ENCODE data around the gene CDH13. TPM values are rescaled to one million over a fixed set of nuclear protein-coding genes. Genes with fewer than 3 reads are reported as not detected.

Gene CDH13
- polyA plus RNA-seq, 2 of the 4 experiments (the other 2 are of a cell fraction), result not detected

DNA sequence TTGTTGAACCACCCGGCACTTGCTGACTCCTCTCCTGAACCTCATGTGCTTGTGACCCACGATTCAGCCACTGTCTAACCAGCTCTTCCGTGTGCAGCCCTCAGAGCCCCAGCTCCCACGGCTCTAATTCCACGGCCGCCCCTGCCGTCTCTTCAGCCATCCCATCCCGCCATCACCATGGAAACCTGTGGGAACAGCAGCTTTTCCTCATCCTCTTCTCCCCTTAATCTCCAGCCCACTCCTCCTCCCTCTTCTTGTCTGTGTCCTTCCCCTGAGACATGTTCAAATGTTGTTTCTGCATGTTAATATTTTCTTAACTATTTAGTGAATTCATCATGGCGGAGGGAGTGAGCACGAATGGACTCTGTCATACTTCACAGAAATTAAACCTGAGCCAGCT lies 285.2 kb downstream of the CDH13 start:
- FAIRE-seq, result no peak
- CTCF ChIA-PET, result no interaction called here
- POLR2A ChIA-PET, result no interaction called here
- Histone ChIP-seq H3K27ac (no peak overlapping the region), H3K9me3 (no peaks in the 10 kb centered on the region), H3K4me2 (no peak overlapping the region), H3K4me1 (no peaks in the 10 kb centered on the region), H3K4me3 (no peak overlapping the region)
- TF ChIP-seq HMGXB4 (CRISPR knock-in tag; IDR thresholded peaks at IDR 0.05; ENCODE audit: borderline replicate concordance) (no peak), NFE2L2 (conservative IDR thresholded peaks at IDR 0.05; ENCODE audit: low read length) (no peak), KDM5A (IDR thresholded peaks at IDR 0.05) (no peak), JUNB (IDR thresholded peaks at IDR 0.05) (no peak), NR3C1 (IDR thresholded peaks at IDR 0.05) (no peak), RNF2 (IDR thresholded peaks at IDR 0.05; ENCODE audit: borderline replicate concordance, low read depth) (no peak), ESRRA (IDR thresholded peaks at IDR 0.05; ENCODE audit: borderline replicate concordance, low read length) (no peak), EHF (CRISPR knock-in tag; IDR thresholded peaks at IDR 0.05) (no peak), HES2 (IDR thresholded peaks at IDR 0.05) (no peak), HOXA7 (CRISPR knock-in tag; IDR thresholded peaks at IDR 0.05) (no peak)
- DNase-seq (ENCODE audit: low read depth in 1 of 2, low spot score in 1 of 2), result no peak
- ATAC-seq, result no peak
- 14% methylated on average over 10 of the region's 10 CpGs for WGBS (ENCODE audit: missing lambda C conversion rate)

GRCh38 chr16:82915139-82915824 lies 288.5 kb downstream of the CDH13 start:
- H3K4me1 ChIP-seq, result no peaks in the 10 kb centered on the region
- WGBS (ENCODE audit: missing lambda C conversion rate), result 9% methylated on average over 9 of the region's 9 CpGs
- H3K4me2 ChIP-seq, result no peak overlapping the region
- DNase-seq (ENCODE audit: low read depth in 1 of 2, low spot score in 1 of 2) (no peak), ATAC-seq (no peak), FAIRE-seq (no peak)
- CTCF ChIA-PET, result no interaction called here
- TF ChIP-seq MYC (IDR thresholded peaks at IDR 0.05; ENCODE audit: borderline replicate concordance, low read length) (no peak), MAFK (IDR thresholded peaks at IDR 0.05; ENCODE audit: partially characterized antibody) (no peak), SREBF2 (IDR thresholded peaks at IDR 0.05) (no peak), ZC3H11A (IDR thresholded peaks at IDR 0.05) (no peak), ATOH8 (CRISPR knock-in tag; IDR thresholded peaks at IDR 0.05; ENCODE audit: low read depth) (no peak), JUNB (IDR thresholded peaks at IDR 0.05) (no peak), ZSCAN20 (CRISPR knock-in tag; IDR thresholded peaks at IDR 0.05) (no peak), RARB (CRISPR knock-in tag; IDR thresholded peaks at IDR 0.05) (no peak), FOSL2 (IDR thresholded peaks at IDR 0.05) (no peak), FOSL2 (CRISPR knock-in tag; IDR thresholded peaks at IDR 0.05) (no peak), HDAC2 (IDR thresholded peaks at IDR 0.05) (no peak), CHD4 (IDR thresholded peaks at IDR 0.05; ENCODE audit: borderline replicate concordance) (no peak)
- TF ChIP-seq, protein P1, sequence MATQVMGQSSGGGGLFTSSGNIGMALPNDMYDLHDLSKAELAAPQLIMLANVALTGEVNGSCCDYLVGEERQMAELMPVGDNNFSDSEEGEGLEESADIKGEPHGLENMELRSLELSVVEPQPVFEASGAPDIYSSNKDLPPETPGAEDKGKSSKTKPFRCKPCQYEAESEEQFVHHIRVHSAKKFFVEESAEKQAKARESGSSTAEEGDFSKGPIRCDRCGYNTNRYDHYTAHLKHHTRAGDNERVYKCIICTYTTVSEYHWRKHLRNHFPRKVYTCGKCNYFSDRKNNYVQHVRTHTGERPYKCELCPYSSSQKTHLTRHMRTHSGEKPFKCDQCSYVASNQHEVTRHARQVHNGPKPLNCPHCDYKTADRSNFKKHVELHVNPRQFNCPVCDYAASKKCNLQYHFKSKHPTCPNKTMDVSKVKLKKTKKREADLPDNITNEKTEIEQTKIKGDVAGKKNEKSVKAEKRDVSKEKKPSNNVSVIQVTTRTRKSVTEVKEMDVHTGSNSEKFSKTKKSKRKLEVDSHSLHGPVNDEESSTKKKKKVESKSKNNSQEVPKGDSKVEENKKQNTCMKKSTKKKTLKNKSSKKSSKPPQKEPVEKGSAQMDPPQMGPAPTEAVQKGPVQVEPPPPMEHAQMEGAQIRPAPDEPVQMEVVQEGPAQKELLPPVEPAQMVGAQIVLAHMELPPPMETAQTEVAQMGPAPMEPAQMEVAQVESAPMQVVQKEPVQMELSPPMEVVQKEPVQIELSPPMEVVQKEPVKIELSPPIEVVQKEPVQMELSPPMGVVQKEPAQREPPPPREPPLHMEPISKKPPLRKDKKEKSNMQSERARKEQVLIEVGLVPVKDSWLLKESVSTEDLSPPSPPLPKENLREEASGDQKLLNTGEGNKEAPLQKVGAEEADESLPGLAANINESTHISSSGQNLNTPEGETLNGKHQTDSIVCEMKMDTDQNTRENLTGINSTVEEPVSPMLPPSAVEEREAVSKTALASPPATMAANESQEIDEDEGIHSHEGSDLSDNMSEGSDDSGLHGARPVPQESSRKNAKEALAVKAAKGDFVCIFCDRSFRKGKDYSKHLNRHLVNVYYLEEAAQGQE (IDR thresholded peaks at IDR 0.05), result no peak
- TF ChIP-seq, protein P2, sequence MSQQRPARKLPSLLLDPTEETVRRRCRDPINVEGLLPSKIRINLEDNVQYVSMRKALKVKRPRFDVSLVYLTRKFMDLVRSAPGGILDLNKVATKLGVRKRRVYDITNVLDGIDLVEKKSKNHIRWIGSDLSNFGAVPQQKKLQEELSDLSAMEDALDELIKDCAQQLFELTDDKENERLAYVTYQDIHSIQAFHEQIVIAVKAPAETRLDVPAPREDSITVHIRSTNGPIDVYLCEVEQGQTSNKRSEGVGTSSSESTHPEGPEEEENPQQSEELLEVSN (IDR thresholded peaks at IDR 0.05; ENCODE audit: borderline replicate concordance, low read depth), result no peak
- TF ChIP-seq, protein P3, sequence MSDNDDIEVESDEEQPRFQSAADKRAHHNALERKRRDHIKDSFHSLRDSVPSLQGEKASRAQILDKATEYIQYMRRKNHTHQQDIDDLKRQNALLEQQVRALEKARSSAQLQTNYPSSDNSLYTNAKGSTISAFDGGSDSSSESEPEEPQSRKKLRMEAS (IDR thresholded peaks at IDR 0.05), result no peak
- TF ChIP-seq, protein P4, sequence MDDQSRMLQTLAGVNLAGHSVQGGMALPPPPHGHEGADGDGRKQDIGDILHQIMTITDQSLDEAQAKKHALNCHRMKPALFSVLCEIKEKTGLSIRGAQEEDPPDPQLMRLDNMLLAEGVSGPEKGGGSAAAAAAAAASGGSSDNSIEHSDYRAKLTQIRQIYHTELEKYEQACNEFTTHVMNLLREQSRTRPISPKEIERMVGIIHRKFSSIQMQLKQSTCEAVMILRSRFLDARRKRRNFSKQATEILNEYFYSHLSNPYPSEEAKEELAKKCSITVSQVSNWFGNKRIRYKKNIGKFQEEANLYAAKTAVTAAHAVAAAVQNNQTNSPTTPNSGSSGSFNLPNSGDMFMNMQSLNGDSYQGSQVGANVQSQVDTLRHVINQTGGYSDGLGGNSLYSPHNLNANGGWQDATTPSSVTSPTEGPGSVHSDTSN (IDR thresholded peaks at IDR 0.05), result no peak
- POLR2A ChIA-PET, result no interaction called here
- H3K9me3 ChIP-seq, result no peaks in the 10 kb centered on the region
- no peak overlapping the region for H3K4me3 ChIP-seq
- no peak overlapping the region for H3K27ac ChIP-seq
